ENCODE results near the gene TUBGCP3.

DNA sequence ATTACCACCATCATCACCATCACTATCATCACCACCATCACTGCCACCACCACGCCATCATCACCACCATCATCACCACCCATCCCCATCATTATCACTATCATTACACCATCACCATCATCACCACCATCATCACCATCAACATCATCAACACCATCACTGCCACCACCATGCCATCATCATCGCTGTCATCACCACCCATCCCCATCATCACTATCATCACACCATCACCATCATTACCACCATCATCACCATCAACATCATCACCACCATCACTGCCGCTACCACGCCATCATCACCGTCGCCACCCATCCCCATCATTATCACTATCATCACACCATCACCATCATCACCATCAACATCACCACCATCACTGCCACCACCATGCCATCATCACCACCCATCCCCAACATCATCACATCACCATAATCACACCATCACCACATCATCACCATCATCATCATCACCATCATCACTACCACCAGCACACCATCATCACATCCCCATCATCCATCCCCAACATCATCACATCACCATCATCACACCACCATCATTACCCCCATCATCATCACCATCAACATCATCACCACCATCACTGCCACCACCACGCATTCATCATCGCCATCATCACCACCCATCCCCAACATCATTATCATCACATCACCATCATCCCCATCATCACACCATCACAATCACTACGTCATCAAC lies 61.7 kb downstream of the TUBGCP3 start:
- TF ChIP-seq POLR2A (IDR thresholded peaks at IDR 0.05) (no peak), POLR2AphosphoS5 (IDR thresholded peaks at IDR 0.05) (no peak), EP300 (IDR thresholded peaks at IDR 0.05) (no peak)
- TF ChIP-seq, protein P1, sequence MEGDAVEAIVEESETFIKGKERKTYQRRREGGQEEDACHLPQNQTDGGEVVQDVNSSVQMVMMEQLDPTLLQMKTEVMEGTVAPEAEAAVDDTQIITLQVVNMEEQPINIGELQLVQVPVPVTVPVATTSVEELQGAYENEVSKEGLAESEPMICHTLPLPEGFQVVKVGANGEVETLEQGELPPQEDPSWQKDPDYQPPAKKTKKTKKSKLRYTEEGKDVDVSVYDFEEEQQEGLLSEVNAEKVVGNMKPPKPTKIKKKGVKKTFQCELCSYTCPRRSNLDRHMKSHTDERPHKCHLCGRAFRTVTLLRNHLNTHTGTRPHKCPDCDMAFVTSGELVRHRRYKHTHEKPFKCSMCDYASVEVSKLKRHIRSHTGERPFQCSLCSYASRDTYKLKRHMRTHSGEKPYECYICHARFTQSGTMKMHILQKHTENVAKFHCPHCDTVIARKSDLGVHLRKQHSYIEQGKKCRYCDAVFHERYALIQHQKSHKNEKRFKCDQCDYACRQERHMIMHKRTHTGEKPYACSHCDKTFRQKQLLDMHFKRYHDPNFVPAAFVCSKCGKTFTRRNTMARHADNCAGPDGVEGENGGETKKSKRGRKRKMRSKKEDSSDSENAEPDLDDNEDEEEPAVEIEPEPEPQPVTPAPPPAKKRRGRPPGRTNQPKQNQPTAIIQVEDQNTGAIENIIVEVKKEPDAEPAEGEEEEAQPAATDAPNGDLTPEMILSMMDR (IDR thresholded peaks at IDR 0.05), result no peak
